Mucosa of stomach (tissue), 1 donor: ENCODE measurements around the gene IMP3.
A peak's percentile ranks its signal among the peaks of the same experiment; 100 is the strongest.

Experiments
- H3K27me3 ChIP-seq: one replicate; pipeline ENCODE4 v1.7.0; 2013; ENCODE audit warnings: mild to moderate bottlenecking, low read length; ENCODE audit not compliant: control insufficient read depth, insufficient read depth
- H3K36me3 ChIP-seq: one replicate; pipeline ENCODE4 v1.7.0; 2013; ENCODE audit warnings: low read length; ENCODE audit not compliant: control insufficient read depth, insufficient read depth
- H3K4me1 ChIP-seq: one replicate; pipeline ENCODE4 v1.7.0; 2013; ENCODE audit warnings: mild to moderate bottlenecking, low read length; ENCODE audit not compliant: control insufficient read depth, insufficient read depth
- H3K4me3 ChIP-seq: one replicate; pipeline ENCODE4 v1.7.0; 2013; ENCODE audit warnings: low read length
- H3K9ac ChIP-seq: one replicate; pipeline ENCODE4 v1.7.0; 2013; ENCODE audit warnings: mild to moderate bottlenecking, low read length, moderate library complexity
- H3K9me3 ChIP-seq: one replicate; pipeline ENCODE4 v1.7.0; 2013; ENCODE audit warnings: mild to moderate bottlenecking, low read length, moderate library complexity; ENCODE audit not compliant: control insufficient read depth
- donor health status: Pancreatic carcinoma.

The IMP3 gene

GRCh38 chr15:75666823-75667501 is 26.9 kb upstream of the IMP3 start:
- peak overlapping the region; percentile 16 for H3K4me3 ChIP-seq
- H3K9me3 ChIP-seq: no peaks in the 10 kb centered on the region
- no peaks in the 10 kb centered on the region for H3K27me3 ChIP-seq
- H3K4me1 ChIP-seq: peaks cover 75% of the 10 kb centered on the region
- H3K9ac ChIP-seq: peak overlapping the region; percentile 63
- H3K36me3 ChIP-seq: peaks cover 4% of the 10 kb centered on the region

GRCh38 chr15:75663931-75664421 is 24.0 kb upstream of the IMP3 start:
- H3K9ac ChIP-seq: peak overlapping the region; percentile 3
- no peaks in the 10 kb centered on the region for H3K27me3 ChIP-seq
- no peak overlapping the region for H3K4me3 ChIP-seq
- H3K4me1 ChIP-seq: peaks cover 94% of the 10 kb centered on the region
- peaks cover 4% of the 10 kb centered on the region for H3K36me3 ChIP-seq
- no peaks in the 10 kb centered on the region for H3K9me3 ChIP-seq

GRCh38 chr15:75662823-75663519 is 22.9 kb upstream of the IMP3 start:
- Histone ChIP-seq H3K27me3 (no peaks in the 10 kb centered on the region), H3K9ac (peak overlapping the region; percentile 3), H3K36me3 (peaks cover 4% of the 10 kb centered on the region), H3K4me3 (no peak overlapping the region), H3K4me1 (peaks cover 87% of the 10 kb centered on the region), H3K9me3 (no peaks in the 10 kb centered on the region)

GRCh38 chr15:75661756-75662140 is 21.7 kb upstream of the IMP3 start:
- H3K4me3 ChIP-seq: no peak overlapping the region
- no peaks in the 10 kb centered on the region for H3K9me3 ChIP-seq
- H3K4me1 ChIP-seq: peaks cover 76% of the 10 kb centered on the region
- H3K36me3 ChIP-seq: peaks cover 4% of the 10 kb centered on the region
- no peaks in the 10 kb centered on the region for H3K27me3 ChIP-seq
- H3K9ac ChIP-seq: peak overlapping the region; percentile 62

- Histone ChIP-seq H3K9me3 (no peaks in the 10 kb centered on the region), H3K9ac (peak overlapping the region; percentile 62), H3K4me3 (no peak overlapping the region), H3K27me3 (no peaks in the 10 kb centered on the region), H3K4me1 (peaks cover 70% of the 10 kb centered on the region), H3K36me3 (peaks cover 4% of the 10 kb centered on the region)
These were observed 21.2 kb upstream of the IMP3 start for GRCh38 chr15:75661100-75661755.

- Histone ChIP-seq H3K9me3 (no peaks in the 10 kb centered on the region), H3K4me1 (peaks cover 63% of the 10 kb centered on the region), H3K27me3 (no peaks in the 10 kb centered on the region), H3K9ac (no peak overlapping the region), H3K36me3 (peaks cover 4% of the 10 kb centered on the region), H3K4me3 (no peak overlapping the region)
These were observed 20.1 kb upstream of the IMP3 start for GRCh38 chr15:75659928-75660645.

GRCh38 chr15:75659141-75659771 is 19.2 kb upstream of the IMP3 start:
- Histone ChIP-seq H3K4me1 (peaks cover 60% of the 10 kb centered on the region), H3K9me3 (no peaks in the 10 kb centered on the region), H3K4me3 (no peak overlapping the region), H3K9ac (no peak overlapping the region), H3K27me3 (no peaks in the 10 kb centered on the region), H3K36me3 (peaks cover 4% of the 10 kb centered on the region)

- Histone ChIP-seq H3K9me3 (no peaks in the 10 kb centered on the region), H3K36me3 (no peaks in the 10 kb centered on the region)
These were observed 16.8 kb upstream of the IMP3 start for GRCh38 chr15:75656813-75657212.

GRCh38 chr15:75656331-75656730 is 16.3 kb upstream of the IMP3 start:
- Histone ChIP-seq H3K36me3 (no peaks in the 10 kb centered on the region), H3K4me1 (peaks cover 59% of the 10 kb centered on the region)

More at GRCh38 chr15:75656813-75657212, 16.8 kb upstream of the IMP3 start:
- H3K4me3 ChIP-seq: no peak overlapping the region
- no peak overlapping the region for H3K9ac ChIP-seq
- H3K27me3 ChIP-seq: no peaks in the 10 kb centered on the region
- peaks cover 59% of the 10 kb centered on the region for H3K4me1 ChIP-seq

GRCh38 chr15:75655931-75656330 is 15.9 kb upstream of the IMP3 start:
- H3K9ac ChIP-seq: no peak overlapping the region
- H3K4me1 ChIP-seq: peaks cover 60% of the 10 kb centered on the region
- no peaks in the 10 kb centered on the region for H3K9me3 ChIP-seq
- H3K36me3 ChIP-seq: no peaks in the 10 kb centered on the region
- no peaks in the 10 kb centered on the region for H3K27me3 ChIP-seq
- no peak overlapping the region for H3K4me3 ChIP-seq

More at GRCh38 chr15:75656331-75656730, 16.3 kb upstream of the IMP3 start:
- no peaks in the 10 kb centered on the region for H3K27me3 ChIP-seq
- H3K9ac ChIP-seq: no peak overlapping the region
- no peaks in the 10 kb centered on the region for H3K9me3 ChIP-seq
- H3K4me3 ChIP-seq: no peak overlapping the region

- H3K9ac ChIP-seq: no peak overlapping the region
- H3K4me1 ChIP-seq: peaks cover 60% of the 10 kb centered on the region
- no peaks in the 10 kb centered on the region for H3K9me3 ChIP-seq
- H3K36me3 ChIP-seq: peaks cover 4% of the 10 kb centered on the region
- H3K27me3 ChIP-seq: no peaks in the 10 kb centered on the region
- no peak overlapping the region for H3K4me3 ChIP-seq
These were observed 14.3 kb upstream of the IMP3 start for GRCh38 chr15:75654201-75654907.
